ENCODE measurements around the gene HOXB3.

The HOXB3 gene

GRCh38 chr17:48571024-48571818 is 18.8 kb downstream of the HOXB3 start (continued):
- TF ChIP-seq ZNF48 (tag by site-specific recombination; IDR thresholded peaks at IDR 0.05): no peak
- peak; percentile 49; the same call in 1 of the 2 replicates for TF ChIP-seq YY1 (tag by site-specific recombination; IDR thresholded peaks at IDR 0.05)
- peak; percentile 84 for TF ChIP-seq GLIS1 (tag by site-specific recombination; IDR thresholded peaks at IDR 0.05)
- TF ChIP-seq ZNF624 (tag by site-specific recombination; IDR thresholded peaks at IDR 0.05): no peak
- TF ChIP-seq ZNF398 (tag by site-specific recombination; IDR thresholded peaks at IDR 0.05): peak; percentile 91
- no peak for TF ChIP-seq KLF8 (tag by site-specific recombination; IDR thresholded peaks at IDR 0.05)
- TF ChIP-seq ZNF114 (tag by site-specific recombination; IDR thresholded peaks at IDR 0.05): no peak
- no peak; the same call in 1 of the 2 replicates for TF ChIP-seq SP3 (tag by site-specific recombination; IDR thresholded peaks at IDR 0.05)
- TF ChIP-seq ZNF404 (tag by site-specific recombination; IDR thresholded peaks at IDR 0.05): no peak
- TF ChIP-seq PRDM6 (tag by site-specific recombination; IDR thresholded peaks at IDR 0.05): peak; percentile 91
- TF ChIP-seq KLF16 (tag by site-specific recombination; IDR thresholded peaks at IDR 0.05): no peak
- peak; percentile 89 for TF ChIP-seq ZBTB8A (tag by site-specific recombination; IDR thresholded peaks at IDR 0.05)
- no peak for TF ChIP-seq CTCF (tag by site-specific recombination; IDR thresholded peaks at IDR 0.05)
- TF ChIP-seq ZNF639 (tag by site-specific recombination; IDR thresholded peaks at IDR 0.05): peak; percentile 59; the same call in 1 of the 2 replicates
- peak; percentile 62; the same call in 1 of the 2 replicates for TF ChIP-seq ZBTB48 (tag by site-specific recombination; IDR thresholded peaks at IDR 0.05)
- no peak for TF ChIP-seq ZNF416 (tag by site-specific recombination; IDR thresholded peaks at IDR 0.05)
- TF ChIP-seq REPIN1 (tag by site-specific recombination; IDR thresholded peaks at IDR 0.05; ENCODE audit: low read depth): no peak
- no peak for TF ChIP-seq ZNF558 (tag by site-specific recombination; IDR thresholded peaks at IDR 0.05)
- TF ChIP-seq ZNF707 (tag by site-specific recombination; IDR thresholded peaks at IDR 0.05): no peak
- TF ChIP-seq ZNF518A (tag by site-specific recombination; conservative IDR thresholded peaks at IDR 0.05; ENCODE audit: low read depth): no peak
- TF ChIP-seq ZNF16 (tag by site-specific recombination; IDR thresholded peaks at IDR 0.05; ENCODE audit: low read depth): no peak
- 0 out of 2 replicates have a peak, but pooled peaks have one; percentile 73 for TF ChIP-seq ZNF645 (tag by site-specific recombination; IDR thresholded peaks at IDR 0.05)
- peak; percentile 96 for TF ChIP-seq ZBTB17 (tag by site-specific recombination; IDR thresholded peaks at IDR 0.05)
- TF ChIP-seq ZFP3 (tag by site-specific recombination; IDR thresholded peaks at IDR 0.05; ENCODE audit: low read depth): no peak
- no peak for TF ChIP-seq ZNF530 (tag by site-specific recombination; IDR thresholded peaks at IDR 0.05; ENCODE audit: low read depth)
- no peak for TF ChIP-seq ZNF324 (tag by site-specific recombination; IDR thresholded peaks at IDR 0.05)
- peak; percentile 25 for TF ChIP-seq SP2 (tag by site-specific recombination; IDR thresholded peaks at IDR 0.05)

Data from HEK293 (cell line).